GM21576 (cell line): Measurements from ENCODE around the gene CALB2.

Source experiments
- ATAC-seq: cut with Tn5 transposase; IDR thresholded peaks from one replicate; pipeline ENCODE4 v1.9.1; 2021; ENCODE audit warnings: mild to moderate bottlenecking, moderate library complexity; ENCODE audit not compliant: unreplicated experiment

CALB2 gene

DNA sequence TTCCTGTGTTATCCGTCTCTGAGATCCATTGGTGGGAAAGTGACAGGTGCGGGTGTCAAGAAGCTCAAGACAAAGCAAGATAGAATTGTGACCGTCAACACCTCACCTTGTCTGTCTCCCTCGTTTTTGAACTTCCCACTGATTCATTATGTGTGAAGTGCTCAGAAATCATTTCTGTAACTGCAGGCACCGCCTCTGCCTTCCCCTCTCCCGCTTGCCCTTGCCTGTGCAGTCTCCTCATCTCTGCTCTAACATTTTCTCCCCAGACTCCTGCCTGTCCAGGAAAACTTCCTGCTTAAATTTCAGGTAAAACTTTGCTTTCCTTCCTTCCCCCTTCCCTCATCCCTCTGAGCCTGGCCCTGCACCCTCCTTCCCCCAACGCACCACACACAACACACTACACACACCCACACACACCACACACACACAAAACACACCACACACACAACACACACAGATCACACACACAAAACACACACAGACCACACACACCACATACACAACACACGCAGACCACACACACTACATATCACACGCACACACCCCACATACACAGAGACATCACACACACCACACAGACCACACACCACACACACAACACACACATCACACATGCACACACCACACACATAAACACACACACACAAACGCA, 25.7 kb downstream of the CALB2 start:
- no peak for ATAC-seq

DNA sequence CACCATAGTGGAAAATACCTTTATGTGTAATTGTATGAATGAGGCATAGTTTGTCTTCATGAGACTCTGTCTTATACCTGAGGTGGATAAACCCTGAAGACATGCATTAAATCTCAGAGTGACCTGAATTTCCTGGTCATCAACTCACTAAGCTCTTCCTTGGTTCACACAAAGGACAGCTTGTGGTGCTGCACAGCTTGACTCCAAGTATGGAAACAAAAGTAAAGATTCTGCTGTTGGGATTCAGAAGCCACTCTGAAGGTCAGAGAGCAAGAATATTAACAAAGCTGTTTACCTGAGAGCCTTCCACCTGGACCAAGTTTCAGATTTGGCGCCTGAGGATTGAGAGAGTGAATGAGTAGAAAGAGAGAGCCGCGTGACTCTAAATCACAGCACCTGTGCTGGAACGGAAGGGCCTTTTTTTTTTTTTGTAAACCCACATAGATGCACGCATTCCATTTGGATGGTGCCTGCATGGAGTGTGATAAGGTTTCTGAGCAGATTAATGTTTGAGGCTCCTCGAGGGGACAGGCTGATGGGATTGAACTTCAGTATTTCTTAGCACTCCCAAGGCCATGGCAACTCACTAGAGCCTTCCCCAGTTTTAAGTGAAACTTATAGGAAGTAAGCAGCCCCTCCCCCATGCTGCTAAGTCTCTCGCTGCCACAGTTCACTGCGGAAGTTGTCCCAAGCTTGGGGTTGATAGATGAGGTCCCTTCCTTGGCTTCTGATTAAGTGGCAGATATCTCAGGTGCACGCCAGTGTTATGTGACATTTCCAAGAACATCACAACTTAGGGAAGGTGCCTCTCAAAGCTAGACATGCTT, 28.7 kb downstream of the CALB2 start:
- ATAC-seq, result no peak

DNA sequence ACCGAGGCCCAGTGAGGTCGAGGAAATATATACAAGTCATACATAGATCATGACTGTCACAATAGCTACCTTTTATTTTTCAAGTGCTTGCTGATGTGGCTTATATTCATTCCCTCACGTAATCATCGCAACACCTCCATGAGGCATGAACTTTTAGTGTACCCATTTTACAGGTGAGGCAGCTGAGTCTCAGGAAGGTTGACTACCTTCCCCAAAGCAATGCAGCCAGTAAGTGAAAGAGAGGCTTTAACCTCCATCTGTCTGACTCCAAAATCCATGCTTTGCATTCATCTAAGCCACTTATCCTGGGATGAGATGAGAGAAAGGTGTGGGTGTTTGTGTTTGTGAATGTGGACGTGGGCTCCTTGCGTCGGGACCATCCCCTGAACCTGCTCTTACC, 30.8 kb downstream of the CALB2 start:
- ATAC-seq, result no peak

DNA sequence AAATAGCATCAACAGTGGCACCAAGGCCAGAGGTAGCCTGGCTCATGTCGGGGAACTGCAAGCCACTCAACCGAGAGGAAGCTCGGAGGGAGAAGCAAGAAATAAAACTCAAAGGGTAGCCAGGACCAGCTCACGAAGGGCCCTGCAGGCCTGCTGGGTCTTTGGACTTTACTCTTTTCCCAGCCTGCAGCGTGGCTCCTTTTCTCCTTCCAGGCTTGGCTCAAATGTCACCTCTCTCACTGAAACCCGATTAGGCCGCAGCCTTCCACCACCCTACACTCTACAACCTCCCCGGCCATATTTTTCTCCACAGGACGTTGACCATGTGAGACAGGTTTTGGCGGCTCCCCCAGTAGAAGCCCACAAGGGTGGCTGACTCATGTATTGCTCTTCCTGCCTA, 38.1 kb downstream of the CALB2 start:
- no peak for ATAC-seq

DNA sequence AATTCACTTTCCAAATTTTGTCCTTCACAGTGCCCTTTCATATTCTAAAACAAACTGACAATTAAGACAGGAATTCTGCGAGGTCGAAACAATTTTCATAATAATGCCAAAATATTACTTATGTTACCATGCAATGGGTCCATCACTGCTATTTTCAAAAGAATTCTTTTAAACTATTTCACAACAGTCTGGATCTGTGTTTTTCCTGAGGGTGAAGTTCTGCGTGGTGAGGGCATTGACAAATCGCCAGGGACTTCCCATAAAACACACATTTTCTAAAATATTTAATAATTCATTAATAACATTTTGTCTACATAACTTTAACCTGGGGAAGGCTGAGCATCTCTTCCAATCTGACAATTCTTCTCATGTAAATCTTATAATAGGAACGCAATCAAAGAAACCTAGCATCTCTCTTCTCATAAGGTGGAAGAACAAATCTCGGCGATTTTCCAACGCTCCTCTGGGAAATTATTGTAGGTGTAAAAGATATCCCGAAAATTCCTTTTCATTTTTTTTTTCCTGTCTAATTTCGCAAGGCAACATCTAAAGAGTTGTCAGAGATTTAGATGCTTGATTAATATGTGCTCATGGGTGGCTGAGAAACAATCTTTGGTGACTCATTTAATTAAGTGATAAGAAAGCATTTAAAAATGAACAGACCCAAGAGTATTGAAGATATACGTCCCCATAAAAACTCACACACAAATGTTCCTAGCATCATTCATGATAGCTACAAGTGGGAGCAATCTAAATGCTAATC, 41.5 kb downstream of the CALB2 start:
- ATAC-seq, result no peak

DNA sequence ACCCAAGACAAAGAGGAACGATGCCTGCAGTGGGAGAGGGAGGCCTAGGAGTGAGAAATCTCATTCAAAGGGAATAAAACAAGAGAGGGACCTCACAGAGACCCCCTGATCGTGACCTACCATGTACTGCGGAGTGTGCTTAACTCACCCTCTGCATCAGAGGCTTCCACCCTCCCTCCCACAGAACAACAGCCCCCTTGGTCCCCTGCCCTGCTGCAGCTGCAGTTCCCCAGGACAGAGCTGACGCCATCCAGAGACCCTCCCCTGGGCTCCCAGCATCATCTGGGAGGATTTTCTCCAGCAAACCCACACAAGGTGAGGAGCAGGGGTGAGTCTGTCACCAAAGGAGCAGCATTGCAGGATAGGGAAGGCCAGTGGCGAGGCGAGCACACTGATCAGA, 43.5 kb downstream of the CALB2 start:
- no peak for ATAC-seq

DNA sequence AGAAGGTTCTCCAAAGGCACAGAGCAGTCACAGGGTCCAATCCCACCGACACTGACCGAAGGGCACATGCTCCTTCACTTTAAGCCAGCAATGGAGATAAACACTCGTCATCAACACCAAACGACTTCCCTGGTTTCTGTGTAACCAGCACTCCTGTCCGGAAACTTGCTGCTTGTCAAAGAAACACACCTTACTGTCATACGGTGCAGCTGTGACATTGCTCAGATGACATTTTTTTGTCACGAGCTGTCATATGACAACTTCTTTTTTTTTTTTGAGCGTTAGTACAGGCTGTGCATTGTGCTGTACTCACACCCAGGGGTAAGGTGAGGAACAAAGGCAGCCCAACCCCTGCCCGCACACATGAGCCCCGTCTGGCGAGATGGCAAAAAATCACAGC, 44.2 kb downstream of the CALB2 start:
- no peak for ATAC-seq

DNA sequence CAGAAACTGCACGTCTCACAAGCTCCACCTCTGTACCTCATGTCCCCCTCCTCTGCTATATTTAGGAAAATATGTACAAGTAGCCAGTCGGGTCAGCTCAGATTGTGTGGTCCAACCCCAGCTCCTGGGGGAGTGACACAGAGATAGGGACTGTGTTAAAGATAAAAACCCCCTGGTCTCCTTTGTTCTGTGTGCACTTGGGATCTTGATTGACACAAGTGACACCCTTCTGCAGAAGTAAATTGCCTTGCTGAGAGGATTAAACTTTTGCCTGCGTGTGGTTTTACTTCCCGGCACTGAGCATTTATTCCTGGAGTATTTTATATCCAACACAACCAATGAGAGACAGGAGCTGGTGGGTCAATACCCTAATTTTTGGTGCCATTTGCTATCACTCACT, 45.8 kb downstream of the CALB2 start:
- no peak for ATAC-seq

DNA sequence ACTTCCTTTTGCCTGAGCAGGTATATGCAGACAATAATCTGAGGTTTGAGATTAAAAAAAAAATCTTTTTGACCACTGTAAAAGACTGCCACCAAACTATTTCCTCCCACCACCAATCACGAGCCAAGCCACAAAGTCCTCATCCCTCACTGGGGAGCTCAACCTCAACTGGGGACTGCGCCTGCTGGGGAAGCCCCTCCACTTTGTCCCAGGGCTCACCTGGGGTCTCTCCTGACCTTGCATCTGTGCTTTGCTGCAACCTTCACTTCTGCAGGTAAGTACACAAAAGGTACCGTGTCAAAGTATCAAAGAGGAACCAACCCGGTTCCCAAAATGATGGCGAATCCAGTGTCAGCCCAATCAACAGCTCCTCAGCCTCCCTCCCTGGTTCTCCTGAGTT, 47.8 kb downstream of the CALB2 start:
- ATAC-seq, result no peak

DNA sequence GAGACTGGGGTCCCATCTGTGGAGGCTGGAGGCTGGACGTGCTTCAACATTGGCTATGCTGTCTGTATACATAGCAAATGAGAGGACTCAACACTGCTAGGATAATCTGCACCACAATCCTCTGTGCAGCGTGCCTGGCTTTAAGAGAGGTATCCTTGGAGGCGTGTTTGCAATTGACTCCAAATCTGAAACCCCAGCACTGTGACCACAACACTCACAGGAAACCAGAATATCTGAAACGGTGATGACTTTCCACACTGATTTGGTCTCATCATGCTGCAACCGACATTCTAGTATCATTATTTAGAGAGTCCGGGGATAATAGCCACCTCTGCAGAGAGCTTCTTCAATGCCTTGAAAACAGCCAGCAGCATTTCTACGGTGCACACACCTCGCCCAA, 48.2 kb downstream of the CALB2 start:
- no peak for ATAC-seq

DNA sequence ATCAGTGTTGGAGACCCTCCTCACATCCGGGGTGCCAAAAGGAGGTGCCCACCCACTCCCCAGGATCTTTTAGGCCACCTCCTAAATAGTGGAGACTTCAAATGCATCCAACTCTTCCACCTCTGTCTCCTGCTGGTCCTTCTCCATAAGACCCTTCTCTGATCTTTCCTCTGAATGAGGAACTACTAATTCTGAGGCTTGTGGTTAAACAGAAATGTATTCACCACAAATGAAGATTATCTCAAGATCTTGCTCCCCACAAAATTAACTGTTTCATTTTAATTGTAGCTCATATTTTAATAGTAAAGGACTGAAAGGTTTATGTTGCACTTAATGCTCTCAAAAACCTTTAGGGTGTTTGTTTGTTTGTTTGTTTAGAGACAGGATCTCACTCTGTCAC, 49.2 kb downstream of the CALB2 start:
- no peak for ATAC-seq

DNA sequence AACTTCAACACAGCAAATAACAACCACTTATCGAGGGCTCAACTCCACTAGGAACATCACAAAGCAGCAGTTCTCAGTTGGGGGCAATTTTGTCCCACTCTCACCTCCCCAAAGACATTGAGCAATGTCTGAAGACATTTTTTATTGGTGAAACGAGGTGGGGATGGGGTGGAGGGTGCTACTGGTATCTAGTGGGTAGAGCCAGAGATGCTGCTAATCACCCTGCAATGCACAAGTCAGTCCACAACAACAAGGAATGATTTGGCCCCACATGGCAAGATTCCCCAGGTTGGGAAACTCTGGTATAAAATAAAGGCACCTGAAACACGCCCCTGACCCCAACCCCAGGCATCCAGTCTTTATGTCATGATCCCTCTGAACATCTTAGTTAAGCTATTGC, 50.0 kb downstream of the CALB2 start:
- ATAC-seq, result no peak

DNA sequence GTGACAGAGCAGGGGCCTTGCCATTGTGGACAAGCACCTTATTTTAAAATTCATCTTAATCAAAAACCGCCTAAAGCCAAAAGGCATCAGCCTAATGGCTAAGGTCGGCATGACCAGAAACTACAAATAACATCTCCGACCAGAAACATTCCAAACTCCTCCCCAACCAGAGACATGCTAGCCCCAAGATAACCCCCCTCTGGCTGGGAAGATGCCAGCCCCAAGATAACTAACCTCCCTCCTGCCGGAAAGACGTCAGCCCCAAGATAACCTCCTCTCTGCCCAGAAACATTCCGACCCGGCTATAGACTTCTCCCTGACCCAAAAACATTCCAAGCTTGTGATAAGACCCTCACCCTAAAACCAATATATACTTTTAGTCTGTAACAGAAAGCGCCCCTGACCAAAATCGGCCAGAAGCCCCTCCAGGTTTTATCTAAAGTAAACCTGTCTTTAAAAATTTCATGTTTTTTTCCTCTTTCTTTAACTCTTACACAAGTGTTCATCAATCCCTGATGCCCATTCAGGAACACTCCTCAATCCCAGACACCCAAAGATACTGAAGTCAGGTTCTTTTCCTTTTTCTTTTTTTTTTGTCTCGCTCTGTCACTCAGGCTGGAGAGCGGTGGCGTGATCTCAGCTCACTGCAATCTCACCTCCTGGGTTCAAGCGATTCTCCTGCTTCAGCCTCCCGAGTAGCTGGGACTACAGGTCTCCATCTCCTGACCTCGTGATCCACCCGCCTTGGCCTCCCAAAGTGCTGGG, 50.7 kb downstream of the CALB2 start:
- no peak for ATAC-seq

DNA sequence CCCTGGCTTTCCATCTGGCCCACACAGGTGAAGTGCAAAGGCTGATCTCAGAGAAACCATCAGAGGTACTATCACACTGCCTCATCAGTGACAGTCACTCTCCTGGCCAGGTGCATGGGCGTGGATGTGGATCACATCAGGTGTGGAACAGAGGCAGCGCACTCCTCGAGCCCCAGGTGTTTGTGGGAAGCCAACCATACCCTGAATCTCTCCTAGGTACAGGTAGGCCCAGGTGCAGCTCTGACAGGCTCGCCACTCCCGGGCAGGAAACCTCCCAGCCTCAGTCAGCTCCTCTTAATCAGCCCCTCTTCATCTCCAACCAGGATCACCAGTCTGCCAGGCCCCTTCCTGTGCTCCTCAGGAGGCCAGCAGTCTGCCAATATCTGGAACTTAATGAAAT, 51.6 kb downstream of the CALB2 start:
- ATAC-seq, result no peak

DNA sequence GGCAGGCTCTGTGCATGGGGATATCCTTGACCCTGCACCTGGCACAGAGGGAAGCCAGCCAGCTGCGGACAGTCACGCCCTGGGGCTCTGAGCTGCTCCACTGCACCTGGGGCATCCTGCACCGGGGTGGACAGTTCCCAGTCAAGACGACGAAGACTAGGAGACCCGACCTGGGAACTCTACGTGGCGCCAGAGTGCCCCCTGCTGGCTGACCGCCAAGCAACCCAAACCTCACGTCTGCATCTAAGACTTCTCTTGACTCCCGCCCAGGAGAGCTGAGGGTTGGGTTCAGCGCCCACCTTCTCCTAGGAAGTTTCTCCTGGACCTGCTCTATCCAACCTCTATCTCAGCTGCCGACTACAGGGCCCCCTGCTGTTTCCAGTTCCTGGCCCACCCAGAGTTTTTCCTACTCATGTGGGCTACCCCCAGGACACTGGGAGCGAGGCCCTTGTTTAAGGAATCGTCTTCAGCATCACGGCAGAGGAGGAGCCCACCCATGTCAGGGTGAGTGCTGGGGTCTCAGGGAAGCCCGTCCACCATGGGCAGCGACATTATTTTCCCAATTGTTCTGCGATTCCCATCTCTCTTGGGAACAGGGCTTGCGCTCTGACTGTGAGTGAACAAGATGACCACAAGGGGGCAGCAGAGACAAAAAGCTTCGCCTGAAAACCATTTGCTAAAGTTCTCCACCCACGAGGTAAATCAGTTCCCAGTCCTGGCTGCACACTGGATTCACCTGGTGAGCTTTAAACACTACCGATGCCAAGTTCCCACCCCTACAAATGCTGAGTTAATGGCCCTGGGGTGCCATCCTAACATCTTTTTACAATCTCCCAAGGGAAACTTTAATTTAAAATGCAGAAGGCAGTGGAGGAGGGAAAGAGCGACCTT, 54.0 kb downstream of the CALB2 start:
- peak; percentile 64 for ATAC-seq

DNA sequence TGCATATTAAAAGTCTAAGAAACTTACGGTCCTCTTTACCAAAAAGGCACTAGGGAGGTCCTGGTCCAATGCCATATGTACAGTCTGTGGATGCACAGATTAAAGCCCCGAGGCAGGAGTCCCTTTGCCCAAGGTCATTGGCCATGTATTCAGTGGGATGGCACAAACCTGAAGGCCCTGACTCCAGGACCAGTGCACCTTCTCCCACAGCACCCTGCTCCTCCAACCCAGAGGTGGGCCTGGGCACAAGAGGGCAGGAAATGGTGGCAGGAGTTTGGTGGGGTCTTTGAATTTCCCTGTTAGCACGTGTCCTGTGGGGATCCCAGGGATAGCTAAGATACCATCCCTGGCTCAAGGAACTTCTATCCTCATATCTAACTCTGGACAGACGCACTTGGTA, 54.8 kb downstream of the CALB2 start:
- ATAC-seq, result no peak

DNA sequence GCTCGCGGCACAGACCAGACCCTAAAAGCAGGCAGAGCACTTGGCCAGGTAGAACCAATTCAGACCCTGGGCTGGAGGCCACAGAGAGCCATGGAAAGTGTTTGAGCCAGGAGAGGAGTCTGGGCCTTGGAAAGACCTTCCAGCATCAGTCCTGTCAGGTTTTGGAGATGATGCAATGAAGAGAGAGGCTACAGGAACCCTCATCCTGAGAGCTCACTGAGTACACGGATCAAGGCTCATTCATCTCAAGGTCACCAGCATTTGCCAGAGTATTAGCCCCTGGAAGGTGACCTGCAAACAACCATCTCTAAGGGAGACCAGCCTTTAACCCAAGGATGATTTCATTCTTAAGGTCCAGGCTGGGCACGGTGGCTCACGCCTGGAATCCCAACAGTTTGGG, 55.5 kb downstream of the CALB2 start:
- ATAC-seq, result no peak

DNA sequence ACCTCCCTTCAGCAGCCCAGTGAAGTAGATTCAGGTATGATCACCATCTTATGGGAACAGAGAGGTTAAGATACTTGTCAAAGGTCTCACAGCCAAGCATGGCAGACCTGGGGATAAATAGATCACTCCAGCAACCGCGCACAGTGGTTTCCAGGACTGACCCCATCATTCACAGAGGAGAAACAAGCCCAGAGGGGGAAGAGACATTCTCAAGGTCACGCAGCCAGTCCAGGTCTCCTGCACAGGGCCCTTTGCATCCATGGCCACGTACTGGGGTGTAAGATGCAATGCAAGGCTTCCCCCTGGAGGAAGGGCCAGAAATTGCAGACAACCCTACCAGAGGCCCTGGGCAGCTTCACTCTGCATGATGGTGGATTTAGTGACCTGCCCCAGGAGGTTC, 63.4 kb downstream of the CALB2 start:
- ATAC-seq, result peak; percentile 50

DNA sequence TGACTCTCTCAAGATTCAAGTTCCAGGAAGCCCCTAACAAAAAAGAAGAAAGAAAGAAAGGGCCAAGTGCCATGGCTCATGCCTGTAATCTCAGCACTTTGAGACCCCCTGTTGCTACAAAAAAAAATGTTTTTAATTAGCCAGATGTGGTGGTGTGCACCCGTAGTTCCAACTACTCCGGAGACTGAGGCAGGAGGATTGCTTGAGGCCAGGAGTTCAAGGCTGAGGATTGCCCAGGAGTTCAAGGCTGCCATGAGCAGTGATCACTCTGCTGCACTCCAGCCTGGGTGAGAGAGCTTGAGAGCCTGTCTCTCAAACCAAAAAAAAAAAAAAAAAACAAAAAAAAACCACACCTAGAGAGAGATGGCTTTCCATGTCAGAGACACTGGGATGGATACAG, 64.5 kb downstream of the CALB2 start:
- ATAC-seq, result no peak

DNA sequence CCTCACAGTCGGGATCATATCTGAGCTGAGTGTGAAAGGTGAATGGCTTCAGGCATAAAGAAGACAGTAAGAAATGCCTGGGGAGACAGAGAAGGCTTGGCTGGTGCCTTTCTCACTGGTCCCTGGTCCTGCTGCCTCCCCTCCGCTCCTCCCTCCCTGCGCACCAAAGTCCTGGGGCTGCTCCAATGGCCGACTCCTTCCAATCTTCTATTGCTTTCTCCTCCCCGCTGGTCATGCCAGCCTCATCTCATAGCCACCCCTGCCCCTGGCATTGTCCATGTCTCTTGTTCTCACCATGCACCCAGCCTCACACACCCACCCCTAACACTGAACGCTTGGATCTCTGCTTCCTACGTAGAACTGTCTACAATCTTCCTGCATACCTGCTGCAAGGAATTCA, 65.3 kb downstream of the CALB2 start:
- no peak for ATAC-seq
